ENCODE results near the gene FBXO28. TPM values are rescaled to one million over a fixed set of nuclear protein-coding genes. Genes with fewer than 3 reads are reported as not detected.
A peak's percentile ranks its signal among the peaks of the same experiment; 100 is the strongest.

Gene FBXO28
- polyA plus RNA-seq, 10 donors = 13.6 to 22.7 (median 19.3) TPM

- no peak for DNase-seq
Observed at GRCh38 chr1:224141693-224142092, 27.8 kb downstream of the FBXO28 start.

DNA sequence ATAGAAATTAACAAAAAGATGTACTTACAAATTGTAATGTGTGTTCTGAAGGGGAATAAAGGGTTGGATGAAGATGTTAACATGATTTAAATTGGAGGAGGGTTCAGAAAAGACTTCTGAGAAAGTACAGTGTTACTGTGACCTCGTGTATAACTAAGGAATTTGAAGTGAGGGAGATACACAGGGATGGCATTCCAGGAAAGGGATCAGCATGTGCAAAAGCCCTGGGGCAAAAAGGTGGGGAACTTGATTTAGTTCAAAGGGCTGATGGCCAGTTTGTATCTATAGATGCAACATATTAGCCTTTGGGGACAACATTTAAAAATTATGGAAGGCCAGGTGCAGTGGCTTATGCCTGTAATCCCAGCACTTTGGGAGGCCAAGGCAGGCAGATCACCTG, 35.8 kb downstream of the FBXO28 start:
- no peak for DNase-seq

- no peak for DNase-seq
Observed at GRCh38 chr1:224151117-224151516, 37.2 kb downstream of the FBXO28 start.

DNA sequence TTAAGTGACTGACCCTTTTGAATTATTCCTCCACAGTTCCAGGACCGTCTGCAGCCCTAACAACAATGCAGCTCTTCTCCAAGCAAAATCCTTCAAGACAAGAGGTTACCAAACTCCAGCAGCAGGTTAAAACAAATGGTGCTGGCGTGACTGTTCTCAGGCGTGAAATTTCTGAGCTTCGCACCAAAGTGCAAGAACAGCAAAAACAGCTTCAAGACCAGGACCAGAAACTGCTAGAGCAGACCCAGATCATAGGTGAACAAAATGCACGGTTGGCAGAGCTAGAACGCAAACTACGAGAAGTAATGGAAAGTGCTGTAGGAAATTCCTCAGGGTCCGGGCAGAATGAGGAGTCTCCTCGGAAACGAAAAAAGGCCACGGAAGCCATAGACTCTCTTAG, 43.4 kb downstream of the FBXO28 start:
- DNase-seq = no peak

GRCh38 chr1:224159541-224159940, 45.6 kb downstream of the FBXO28 start:
- no peak for DNase-seq

DNA sequence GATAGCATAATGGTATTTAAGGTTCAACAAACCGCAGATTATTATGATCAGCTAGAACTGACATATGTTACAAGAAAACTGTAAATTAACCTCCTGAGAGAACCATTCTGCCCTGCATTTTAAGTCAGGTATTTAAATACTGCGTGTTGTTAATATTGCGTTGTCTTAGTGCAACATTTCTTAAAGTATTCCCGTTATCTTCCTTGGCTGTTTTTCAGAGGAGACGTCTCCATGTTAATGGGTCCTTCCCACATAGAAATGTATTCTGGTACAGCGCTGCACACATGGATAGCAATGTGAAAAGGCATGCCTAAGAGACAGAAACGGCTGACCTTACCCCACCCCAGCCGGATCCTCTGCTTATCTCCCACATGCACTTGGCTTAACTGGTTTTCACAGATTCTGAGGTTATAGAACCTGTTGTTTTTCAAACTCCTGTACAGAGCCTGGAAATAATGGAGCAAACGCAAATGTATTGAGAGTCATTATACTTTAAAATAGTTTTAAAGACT, 46.3 kb downstream of the FBXO28 start:
- DNase-seq = no peak

DNA sequence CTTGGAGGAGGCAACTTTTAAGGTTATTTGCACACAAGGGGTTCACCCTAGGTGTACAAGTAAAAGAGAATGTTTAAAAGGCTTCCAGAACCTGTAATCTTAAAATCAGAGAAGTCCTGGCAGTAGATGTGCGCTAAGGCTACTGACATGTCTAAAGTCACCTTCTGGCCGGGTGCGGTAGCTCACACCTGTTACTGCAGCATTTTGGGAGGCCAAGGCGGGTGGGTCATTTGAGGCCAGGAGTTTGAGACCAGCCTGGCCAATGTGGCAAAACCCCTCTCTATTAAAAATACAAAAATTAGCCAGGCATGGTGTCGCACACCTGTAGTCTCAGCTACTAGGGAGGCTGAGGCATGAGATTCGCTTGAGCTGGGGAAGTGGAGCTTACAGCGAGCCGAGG, 48.9 kb downstream of the FBXO28 start:
- DNase-seq = no peak

DNA sequence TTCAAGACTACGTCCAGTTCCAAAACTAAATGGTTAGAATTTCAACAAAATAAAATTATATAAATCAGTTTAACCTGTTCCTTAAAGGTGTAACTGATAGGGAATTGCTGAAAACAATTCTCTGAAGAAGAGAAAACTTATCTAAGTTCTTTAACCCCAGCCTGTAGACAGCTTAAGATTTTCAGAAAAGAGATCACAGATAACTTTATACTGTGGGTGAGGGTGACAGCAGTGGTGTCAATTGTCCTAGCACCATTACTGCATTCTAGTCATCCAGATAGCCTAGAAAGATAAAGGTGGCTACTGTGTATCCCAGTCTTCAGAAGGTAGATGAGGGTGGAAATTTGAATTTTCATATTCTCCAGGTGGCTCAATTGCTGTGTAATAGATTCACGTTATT, 49.4 kb downstream of the FBXO28 start:
- DNase-seq = no peak

DNA sequence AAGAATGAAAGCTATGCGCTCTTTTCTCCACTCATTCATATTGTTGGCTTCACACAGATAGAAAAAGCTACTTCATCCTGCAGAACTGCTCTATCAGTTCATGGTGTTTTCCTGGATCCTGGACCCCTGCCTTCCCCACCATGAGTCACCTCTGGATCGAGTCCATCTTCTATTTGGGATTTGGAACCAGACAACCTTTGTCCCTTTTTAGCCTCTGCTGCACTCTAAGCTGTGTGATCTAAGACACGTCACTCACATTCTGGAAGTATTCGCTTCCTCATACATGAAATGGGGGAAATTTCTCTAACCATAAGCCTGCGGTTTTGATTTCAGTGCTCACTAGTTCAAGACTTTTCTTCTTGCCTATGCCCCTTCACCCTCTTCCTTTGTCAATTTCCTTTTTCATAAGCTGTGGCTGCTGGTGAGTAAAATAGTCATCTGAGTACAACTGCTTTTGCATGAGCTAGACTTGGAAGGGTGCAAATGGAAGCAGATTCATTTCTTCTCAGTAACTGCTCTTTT, 55.0 kb downstream of the FBXO28 start:
- DNase-seq = peak; percentile 81 to 84 (median 83)

DNA sequence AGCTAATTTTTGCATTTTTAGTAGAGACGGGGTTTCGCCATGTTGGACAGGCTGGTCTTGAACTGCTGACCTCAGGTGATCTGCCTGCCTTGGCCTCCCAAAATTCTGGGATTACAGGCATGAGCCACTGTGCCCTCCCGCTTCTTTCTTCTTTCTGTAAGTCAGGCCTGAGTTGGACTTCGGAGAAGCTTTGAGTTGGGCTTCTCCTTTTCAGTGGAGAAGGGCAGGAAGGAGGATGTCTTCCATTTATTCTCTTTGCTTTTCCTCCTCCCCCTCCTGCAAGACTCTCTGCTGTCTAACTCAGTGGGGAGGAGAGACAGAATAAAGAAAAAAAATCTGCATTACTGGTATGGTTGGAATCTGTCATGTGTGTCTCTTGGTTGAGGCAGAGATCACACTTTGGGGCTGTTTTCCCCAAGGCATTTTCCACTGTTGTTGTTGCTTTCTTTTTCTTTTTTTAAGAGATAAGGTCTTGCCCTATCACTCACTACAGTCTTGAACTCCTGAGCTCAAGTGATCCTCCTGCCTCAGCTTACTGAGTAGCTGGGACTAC, 55.9 kb downstream of the FBXO28 start:
- no peak for DNase-seq

DNA sequence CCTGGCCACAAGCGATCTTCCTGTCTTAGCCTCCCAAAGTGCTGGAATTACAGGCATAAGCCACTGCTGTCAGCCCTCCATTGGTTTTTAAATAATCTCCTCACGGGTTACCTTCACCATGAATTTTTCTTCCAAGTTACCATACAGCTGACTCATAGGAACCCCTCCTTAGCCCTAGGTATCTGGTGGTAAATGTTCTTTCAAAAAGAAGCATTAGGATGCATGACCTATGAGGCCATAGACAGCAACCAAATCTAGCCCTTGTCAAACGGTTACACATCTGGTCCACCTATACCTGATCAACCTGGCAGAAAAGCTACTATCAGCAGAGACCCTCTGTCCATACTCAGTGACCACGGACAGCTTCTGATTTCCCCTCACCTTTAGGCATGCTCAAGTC, 56.4 kb downstream of the FBXO28 start:
- DNase-seq = no peak

GRCh38 chr1:224170748-224171478, 57.0 kb downstream of the FBXO28 start:
- DNase-seq = no peak

GRCh38 chr1:224172229-224172628, 58.3 kb downstream of the FBXO28 start:
- no peak for DNase-seq

GRCh38 chr1:224173523-224173922, 59.6 kb downstream of the FBXO28 start:
- no peak for DNase-seq

DNA sequence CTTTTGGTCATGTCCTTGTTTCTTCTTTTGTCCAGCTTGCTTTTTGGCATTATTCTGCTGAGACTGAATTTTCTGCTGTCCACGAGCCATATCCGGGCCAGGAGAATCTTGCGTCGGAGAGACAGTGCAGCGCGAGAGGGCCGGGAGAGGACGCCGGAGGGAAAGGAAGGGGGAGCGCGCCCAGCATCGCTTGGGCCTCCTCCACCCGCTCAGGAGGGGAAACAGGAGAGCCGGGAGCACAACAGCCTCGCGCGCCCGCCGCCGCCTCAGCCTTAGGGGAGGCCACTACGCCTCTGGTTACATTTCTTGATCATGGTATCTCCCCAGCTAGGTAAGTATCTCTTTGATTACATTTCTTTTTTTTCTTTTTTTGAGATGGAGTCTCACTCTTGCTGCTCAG, 61.7 kb downstream of the FBXO28 start:
- peak in 2 of 3 donors; percentile 30 to 56 for DNase-seq

- no peak for DNase-seq
Observed at GRCh38 chr1:224177356-224177999, 63.6 kb downstream of the FBXO28 start.

DNA sequence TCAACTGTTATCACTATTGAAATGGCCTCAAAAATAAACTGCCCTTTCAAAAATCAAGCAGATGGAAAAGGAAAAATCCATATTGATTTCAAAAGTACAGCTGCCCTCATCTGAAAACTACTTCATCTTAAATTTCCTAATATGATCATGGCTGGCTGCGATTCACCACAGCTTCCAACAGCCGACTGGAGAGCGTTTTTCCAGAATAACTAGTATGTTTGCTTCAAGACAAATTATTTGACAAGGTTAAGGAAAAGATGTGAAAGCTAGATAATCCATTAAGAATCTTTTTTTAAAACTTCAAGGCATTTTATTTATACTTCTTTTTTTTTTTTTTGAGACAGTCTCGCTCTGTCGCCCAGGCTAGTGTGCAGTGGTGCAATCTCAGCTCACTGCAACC, 65.0 kb downstream of the FBXO28 start:
- no peak for DNase-seq

- DNase-seq = no peak
Observed at GRCh38 chr1:224180783-224181452, 67.0 kb downstream of the FBXO28 start.

GRCh38 chr1:224181453-224181810, 67.5 kb downstream of the FBXO28 start:
- DNase-seq = no peak

DNA sequence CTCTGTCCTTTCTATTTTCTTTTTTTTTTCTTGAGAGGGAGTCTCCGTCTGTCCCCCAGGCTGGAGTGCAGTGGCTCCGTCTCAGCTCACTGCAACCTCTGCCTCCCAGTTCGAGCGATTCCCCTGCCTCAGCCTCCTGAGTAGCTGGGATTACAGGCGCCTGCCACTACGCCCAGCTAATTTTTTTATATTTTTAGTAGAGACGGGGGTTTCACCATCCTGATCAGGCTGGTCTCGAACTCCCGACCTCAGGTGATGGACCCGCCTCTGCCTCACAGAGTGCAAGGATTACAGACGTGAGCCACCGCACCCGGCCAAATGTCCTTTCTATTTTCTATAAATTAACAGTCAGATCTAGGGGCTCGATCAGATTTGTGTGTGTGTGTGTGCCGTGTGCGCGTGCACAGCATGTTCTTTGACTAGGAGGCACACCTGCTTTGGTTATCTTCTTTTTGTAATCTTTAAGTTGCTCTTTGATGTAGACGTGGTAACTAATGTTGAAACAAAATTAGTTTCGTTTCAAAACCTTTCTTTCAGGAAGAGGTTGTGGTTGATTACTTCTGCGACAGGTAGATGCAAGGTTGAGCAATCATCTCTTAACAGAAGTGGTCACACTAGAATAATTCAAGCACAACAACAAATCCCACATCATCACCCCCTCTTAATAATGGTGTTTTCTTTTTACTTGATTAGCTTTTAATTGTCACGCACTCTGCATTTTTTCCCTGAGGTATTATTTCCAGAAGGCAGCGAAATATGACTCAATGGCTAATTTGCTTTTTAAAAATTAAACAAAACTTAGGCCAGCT, 68.3 kb downstream of the FBXO28 start:
- no peak for DNase-seq

- peak; percentile 81 to 95 (median 83) for DNase-seq
Observed at GRCh38 chr1:224182866-224183590, 69.1 kb downstream of the FBXO28 start, which contains the start of gene DEGS1. Gene DEGS1 (plus strand): TSS chr1:224183240. CDS start chr1:224183337, 97 bp downstream.
